Adrenal gland (tissue), 12 donors: ENCODE data around the gene GNLY. TPM values are rescaled to one million over a fixed set of nuclear protein-coding genes. Genes with fewer than 3 reads are reported as not detected.

Experiments
- DNase-seq, 7 donors: peaks; one replicate each; pipeline ENCODE4 v3.0.0-alpha.2; 2019 to 2020
- H3K27ac ChIP-seq, 5 donors: fragments of 200-600 bp; sonication (generic) in 4 of 5; 1 replicate in 3 of 5; 2 replicates in 2 of 5; pipeline versions ENCODE4 v1.5.1 to v1.8.0; 2016 to 2020; ENCODE audit warnings: mild to moderate bottlenecking in 1 of 5
- H3K27me3 ChIP-seq: fragments of 200-600 bp; 2 replicates; pipeline ENCODE4 v1.8.0; 2021
- H3K36me3 ChIP-seq, 2 donors: fragments of 200-600 bp; replicated peaks in 1 of 2; 1 replicate in 1 of 2; 2 replicates in 1 of 2; pipeline versions ENCODE4 v1.5.1 to v1.8.0; 2018 to 2022
- H3K4me1 ChIP-seq, 2 donors: fragments of 200-600 bp; replicated peaks in 1 of 2; 1 replicate in 1 of 2; 2 replicates in 1 of 2; pipeline versions ENCODE4 v1.5.1 to v1.8.0; 2018 to 2021
- H3K4me3 ChIP-seq, 4 donors: fragments of 200-600 bp; sonication (generic) in 3 of 4; one replicate each; pipeline ENCODE4 v1.5.1; 2016 to 2018
- H3K9me3 ChIP-seq, 3 donors: fragments of 200-600 bp; sonication (generic) in 1 of 3; replicated peaks in 1 of 3; 1 replicate in 2 of 3; 2 replicates in 1 of 3; pipeline versions ENCODE4 v1.5.1 to v1.8.0; 2016 to 2021
- CTCF ChIP-seq, 6 experiments: fragments of 450-650 bp in 4 of 6; fragments of 200-600 bp in 2 of 6; sonication (generic) in 1 of 6; IDR thresholded peaks; 1 replicate in 5 of 6; 2 replicates in 1 of 6; pipeline versions ENCODE4 v1.5.1 to v1.8.0; 2016 to 2021; ENCODE audit warnings: antibody characterized with exemption in 6 of 6, mild to moderate bottlenecking in 2 of 6, moderate library complexity in 1 of 6
- POLR2A ChIP-seq, 2 donors: fragments of 450-650 bp; IDR thresholded peaks; one replicate each; pipeline ENCODE4 v1.6.1; 2017; ENCODE audit warnings: antibody characterized with exemption in 2 of 2, mild to moderate bottlenecking in 2 of 2, moderate library complexity in 1 of 2
- WGBS, 4 donors: extraction: QIAGEN DNeasy Blood & Tissue Kit in 2 of 4; methylation state at CpG; one replicate each; pipeline versions ENCODE4 v1.1.5 to v1.1.7; 2013 to 2017; 5-methylcytosine and 5-hydroxymethylcytosine counted together
- intact Hi-C, 2 donors: fragments of 100-400 bp; cut with DNase I; formaldehyde crosslinking; loops; one replicate each; pipeline versions ENCODE4 v1.14.1 to v1.15.0; 2022 to 2023
- polyA plus RNA-seq, 3 donors: library from polyadenylated mRNA; stranded (reverse); fragments of 200-250 nt in 2 of 3; fragments of 350-450 nt in 1 of 3; fragmentation: Illumina TruSeq in 1 of 3; extraction: RNeasy Lipid Tissue Mini Kit (QIAGEN cat#74804) in 1 of 3; gene quantifications; one replicate each; pipeline ENCODE4 v1.2.3, GENCODE V29; 2013 to 2014
- total RNA-seq, 9 donors: library from RNA; depleted of rRNA in 4 of 9; stranded (reverse); fragments of >200 nt in 4 of 9; fragments of 120-200 nt in 1 of 9; fragmentation: NEBNext Ultra II Directional in 1 of 9; extraction: Animal tissue kit (Norgen Biotek cat#: 25700) in 1 of 9; gene quantifications; one replicate each; pipeline versions ENCODE4 v1.1.0 to v1.2.4, GENCODE V29; 2013 to 2023
- donor health status: healthy with polysubstance abuse.
- donor health status: Bipolar disorder and iron deficiency.
- donor health status: DM: yes; HTN: yes; CAD: no.
- donor health status: DM: no; HTN: no; CAD: no.
- donor health status: DM: no; HTN: no; CAD: no.
- donor health status: DM: yes; HTN: yes; CAD: no.

The GNLY gene
- total and polyA plus RNA-seq, 12 donors = 0.28 to 6.7 (median 1.3) TPM; not detected in 1

GRCh38 chr2:85697096-85697495, 2.9 kb downstream of the GNLY start:
- DNase-seq = peak in 1 of 7 donors; percentile 5
- intact Hi-C loops = no loop called here
- 62 to 83% (median 76%) methylated on average over 3 of the region's 3 CpGs; no CpG with 5 or more reads in 1 of the 4 donors for WGBS, 4 donors
- TF ChIP-seq CTCF (IDR thresholded peaks at IDR 0.05) = no peak
- TF ChIP-seq POLR2A (IDR thresholded peaks at IDR 0.05) = no peak
- Histone ChIP-seq H3K4me3 (no peak overlapping the region), H3K4me1 (peaks cover 0 to 11% of the 10 kb centered on the region in 2 donors), H3K27ac (no peak overlapping the region), H3K27me3 (no peaks in the 10 kb centered on the region), H3K36me3 (no peaks in the 10 kb centered on the region), H3K9me3 (no peaks in the 10 kb centered on the region)

- 28 to 77% (median 44%) methylated on average over 2 of the region's 2 CpGs for WGBS, 4 donors
Observed at GRCh38 chr2:85697716-85698115, 3.6 kb downstream of the GNLY start.

GRCh38 chr2:85698184-85698879, 4.2 kb downstream of the GNLY start:
- no peaks in the 10 kb centered on the region for H3K27me3 ChIP-seq
- peaks cover 0 to 18% of the 10 kb centered on the region in 2 donors for H3K4me1 ChIP-seq
- H3K9me3 ChIP-seq = no peaks in the 10 kb centered on the region
- H3K27ac ChIP-seq = peak overlapping the region in 1 of 5 donors; percentile 29
- H3K4me3 ChIP-seq = no peak overlapping the region
- TF ChIP-seq CTCF (IDR thresholded peaks at IDR 0.05) = no peak
- no peak for TF ChIP-seq POLR2A (IDR thresholded peaks at IDR 0.05)
- intact Hi-C loops = no loop called here
- peak in 1 of 7 donors; percentile 41 for DNase-seq
- 69 to 78% (median 71%) methylated on average over 9 to 11 of the region's 11 CpGs for WGBS, 4 donors
- no peaks in the 10 kb centered on the region for H3K36me3 ChIP-seq

More at GRCh38 chr2:85697716-85698115, 3.6 kb downstream of the GNLY start:
- no peak overlapping the region for H3K27ac ChIP-seq
- TF ChIP-seq CTCF (IDR thresholded peaks at IDR 0.05) (no peak), POLR2A (IDR thresholded peaks at IDR 0.05) (no peak)
- H3K4me3 ChIP-seq = no peak overlapping the region
- H3K36me3 ChIP-seq = no peaks in the 10 kb centered on the region
- intact Hi-C loops = no loop called here
- no peak for DNase-seq
- H3K27me3 ChIP-seq = no peaks in the 10 kb centered on the region
- H3K9me3 ChIP-seq = no peaks in the 10 kb centered on the region
- H3K4me1 ChIP-seq = peaks cover 0 to 17% of the 10 kb centered on the region in 2 donors

GRCh38 chr2:85698880-85699254, 4.7 kb downstream of the GNLY start:
- peak in 1 of 7 donors; percentile 45 for DNase-seq
- intact Hi-C loops = no loop called here
- Histone ChIP-seq H3K27ac (peak overlapping the region in 1 of 5 donors; percentile 29), H3K4me3 (no peak overlapping the region), H3K36me3 (no peaks in the 10 kb centered on the region), H3K9me3 (no peaks in the 10 kb centered on the region), H3K4me1 (peaks cover 0 to 20% of the 10 kb centered on the region in 2 donors), H3K27me3 (no peaks in the 10 kb centered on the region)
- no peak for TF ChIP-seq CTCF (IDR thresholded peaks at IDR 0.05)
- TF ChIP-seq POLR2A (IDR thresholded peaks at IDR 0.05) = no peak
- 66 to 85% (median 71%) methylated on average over 8 of the region's 8 CpGs for WGBS, 4 donors
